ENCODE results near the gene HLA-F.

DNA sequence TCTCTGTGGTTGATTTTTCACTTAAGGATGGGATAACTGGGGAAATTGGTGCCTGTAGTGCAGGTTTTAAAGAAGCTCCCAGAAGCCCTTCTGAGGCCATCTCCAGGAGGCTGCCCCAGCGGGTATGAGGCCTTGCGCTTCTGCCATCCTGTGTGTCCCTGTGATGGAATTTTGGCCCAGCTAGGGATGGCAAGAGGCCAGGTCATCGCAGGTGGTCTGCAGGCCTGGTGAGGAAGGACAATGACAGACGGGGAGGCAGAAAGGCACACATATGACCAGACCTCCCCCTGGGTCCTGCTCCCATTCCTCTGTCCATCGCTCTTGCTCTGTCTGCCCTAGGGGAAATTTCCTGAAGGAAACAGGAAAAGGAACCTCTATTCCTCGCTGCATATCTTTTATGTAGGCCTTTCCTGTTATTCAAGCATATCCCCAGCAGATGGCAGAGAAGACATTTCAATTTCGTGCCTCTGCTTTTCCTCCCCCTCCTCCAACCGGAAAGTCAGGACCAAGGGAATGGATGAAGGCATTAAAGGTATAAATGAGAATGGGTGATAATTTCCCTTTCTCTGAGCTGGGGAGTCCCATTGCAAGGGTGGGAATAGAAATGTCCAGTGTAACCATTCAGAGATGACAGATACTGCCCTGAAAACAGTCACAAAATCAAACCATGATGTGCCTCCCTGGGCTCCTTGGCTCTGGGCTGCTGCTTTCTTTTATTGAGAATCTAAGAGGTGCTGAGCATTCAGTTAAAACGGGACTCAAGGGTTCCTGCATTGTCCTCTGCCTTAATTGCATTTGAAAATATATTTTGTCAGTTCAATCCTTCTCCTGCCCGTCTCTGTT lies 17.6 kb upstream of the HLA-F start:
- TF ChIP-seq EZH2 (IDR thresholded peaks at IDR 0.05; ENCODE audit: insufficient read depth, poor library complexity, severe bottlenecking) (no peak), EZH2phosphoT487 (IDR thresholded peaks at IDR 0.05; ENCODE audit: insufficient read depth, low read depth) (no peak)

Data from GM23248 (cell line).